T47D (cell line): ENCODE data around the gene PCDHGA6.
A peak's percentile ranks its signal among the peaks of the same experiment; 100 is the strongest.
"Not testable (repeated sequence)": the region's sequence is repeated elsewhere in the genome, so short reads cannot be mapped to it uniquely, and the experiment has no call there.

Source experiments
- DNase-seq, 2 experiments: peaks; one replicate each; pipeline versions ENCODE4 v3.0.0 to v3.0.0-alpha.2; 2011 to 2012; ENCODE audit warnings: low read depth in 1 of 2, low spot score in 1 of 2
- JUND ChIP-seq: IDR thresholded peaks from 2 replicates; pipeline ENCODE4 v1.6.1; 2012; ENCODE audit warnings: low read depth
- in situ Hi-C: cut with HindIII; loops from 2 replicates; pipeline ENCODE4 v1.10.0; 2016; ENCODE audit warnings: low sequenced_read_pairs, low pct_unique_long_range_greater_than_20kb

Gene PCDHGA6

DNA sequence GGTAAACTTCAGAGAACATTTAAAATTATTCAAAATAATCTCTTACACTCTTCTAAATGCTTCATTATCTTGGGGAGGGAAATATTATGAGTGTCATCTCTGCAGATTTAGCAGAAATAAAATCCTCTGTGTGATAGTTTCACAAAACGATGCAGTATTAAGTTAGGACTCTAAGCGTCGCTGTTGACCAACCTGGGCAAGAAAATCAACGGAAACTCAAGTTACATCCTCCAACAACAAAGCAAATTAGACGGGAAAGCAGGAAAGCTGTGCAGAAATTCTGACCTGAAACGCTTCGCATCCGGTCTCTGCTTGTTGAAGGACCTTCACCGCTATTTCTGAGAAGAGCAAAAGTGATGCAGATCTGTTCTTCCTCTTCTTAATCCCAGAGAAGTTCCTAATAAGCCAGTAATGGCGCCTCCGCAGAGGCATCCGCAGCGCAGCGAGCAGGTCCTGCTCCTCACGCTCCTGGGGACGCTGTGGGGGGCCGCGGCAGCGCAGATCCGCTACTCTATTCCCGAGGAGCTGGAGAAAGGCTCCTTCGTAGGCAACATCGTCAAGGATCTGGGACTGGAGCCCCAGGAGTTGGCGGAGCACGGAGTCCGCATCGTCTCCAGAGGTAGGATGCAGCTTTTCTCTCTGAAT is at the start of gene PCDHGA6:
TSS of gene PCDHGA6 (plus strand) at position 219 of the 645 bp plus-strand sequence. CDS start at position 412, 193 bp downstream.
- in situ Hi-C loops, result no loop called here
- DNase-seq, result peak; percentile 55 to 70

DNA sequence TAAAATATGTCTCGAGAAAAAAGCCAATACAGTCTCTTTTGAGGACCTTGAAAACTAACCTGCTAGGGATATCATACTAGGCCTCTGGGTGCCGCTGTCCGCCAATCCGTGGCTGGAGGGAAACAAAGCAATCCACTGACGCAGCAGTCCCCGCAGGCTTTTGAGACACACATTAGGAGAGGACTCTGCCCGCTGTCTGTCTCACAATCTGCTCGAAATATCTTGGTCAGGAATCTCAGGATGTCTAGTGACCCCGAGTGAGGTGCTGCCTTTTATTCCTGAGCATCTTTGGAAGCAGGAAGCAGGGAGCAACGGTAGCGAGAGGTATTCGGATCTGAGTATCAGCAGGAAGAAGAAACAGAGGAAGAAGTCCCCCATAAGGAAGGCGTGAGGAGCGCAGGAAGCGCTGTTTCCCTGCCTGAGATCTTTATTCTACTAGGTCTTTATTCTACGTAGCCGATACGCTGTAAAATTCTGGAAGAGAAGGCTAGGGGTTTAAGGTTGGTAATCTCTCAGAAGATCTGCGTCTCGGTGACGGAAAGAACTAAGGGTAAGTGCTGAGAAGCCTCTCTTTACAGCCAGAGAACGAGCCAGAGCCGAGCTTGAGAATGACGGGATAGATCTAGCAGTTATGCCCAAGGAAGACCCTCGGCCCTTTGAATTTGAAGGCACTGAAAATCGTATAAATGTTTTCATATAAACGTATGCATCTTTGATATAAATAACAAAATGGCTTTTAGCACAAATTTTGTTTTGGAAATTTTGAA is 47.4 kb upstream of the PCDHGA6 start:
- peak; percentile 67 to 91 for DNase-seq
- no peak for TF ChIP-seq JUND
- in situ Hi-C loops, result no loop called here

More for the DNA sequence above, at the start of gene PCDHGA6:
- TF ChIP-seq JUND, result no peak

DNA sequence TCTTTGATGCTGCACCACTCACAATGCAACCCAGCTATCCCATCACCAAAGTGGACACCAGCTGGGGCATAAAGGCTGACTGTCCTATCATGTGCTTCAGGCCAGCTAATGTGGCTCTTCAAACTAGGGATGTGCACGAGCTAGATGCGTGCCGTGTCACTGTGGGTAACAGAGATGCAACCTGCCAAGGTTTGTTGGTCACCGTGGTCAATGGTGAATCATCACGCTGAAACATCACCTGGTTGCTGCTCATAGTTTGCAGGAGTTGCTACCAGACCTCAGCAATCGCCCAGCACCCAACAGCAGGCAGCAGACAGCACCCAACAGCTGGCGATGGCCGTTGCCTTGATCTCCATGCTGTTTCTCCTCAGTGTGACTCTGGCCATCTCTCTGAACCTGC is 45.5 kb upstream of the PCDHGA6 start:
- in situ Hi-C loops, result no loop called here
- DNase-seq, result no peak
- TF ChIP-seq JUND, result no peak

- DNase-seq, result peak; percentile 79 to 81
- TF ChIP-seq JUND, result no peak
- in situ Hi-C loops, result no loop called here
Observed at GRCh38 chr5:141330299-141331080, 43.2 kb upstream of the PCDHGA6 start, which contains the start of gene PCDHGA1. Gene PCDHGA1, plus strand, starts transcription at chr5:141330514.

GRCh38 chr5:141332571-141332970 is 41.1 kb upstream of the PCDHGA6 start:
- DNase-seq, in situ Hi-C loops: not testable (repeated sequence)

GRCh38 chr5:141338538-141339306 is 35.0 kb upstream of the PCDHGA6 start, which contains the start of gene PCDHGA2:
Gene PCDHGA2, plus strand, starts transcription at chr5:141338760.
- DNase-seq, result peak in 1 of 2 experiments; percentile 78
- no peak for TF ChIP-seq JUND
- in situ Hi-C loops, result no loop called here

- DNase-seq, in situ Hi-C loops: not testable (repeated sequence)
Observed at GRCh38 chr5:141340781-141341354, 32.8 kb upstream of the PCDHGA6 start.

DNA sequence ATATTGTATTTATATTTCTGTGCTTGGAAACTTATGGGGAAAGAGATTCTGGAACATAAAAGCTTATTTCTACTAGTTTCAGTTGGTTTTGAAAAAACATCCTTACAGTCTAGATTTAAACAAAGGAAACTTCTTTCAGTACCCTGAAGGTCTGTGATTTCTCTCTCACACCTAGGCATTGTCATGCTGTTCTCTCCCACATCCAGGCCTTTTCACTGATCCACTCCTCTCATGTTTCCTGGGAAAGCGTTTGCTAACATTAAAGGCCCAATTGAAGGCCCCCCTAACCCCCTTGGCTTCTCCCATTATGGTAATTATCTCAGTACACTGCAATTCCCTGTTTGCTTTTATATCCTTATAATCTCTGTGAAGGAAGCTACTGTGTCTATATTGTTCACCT is 30.9 kb upstream of the PCDHGA6 start:
- no peak for DNase-seq
- TF ChIP-seq JUND, result no peak
- in situ Hi-C loops, result no loop called here

DNA sequence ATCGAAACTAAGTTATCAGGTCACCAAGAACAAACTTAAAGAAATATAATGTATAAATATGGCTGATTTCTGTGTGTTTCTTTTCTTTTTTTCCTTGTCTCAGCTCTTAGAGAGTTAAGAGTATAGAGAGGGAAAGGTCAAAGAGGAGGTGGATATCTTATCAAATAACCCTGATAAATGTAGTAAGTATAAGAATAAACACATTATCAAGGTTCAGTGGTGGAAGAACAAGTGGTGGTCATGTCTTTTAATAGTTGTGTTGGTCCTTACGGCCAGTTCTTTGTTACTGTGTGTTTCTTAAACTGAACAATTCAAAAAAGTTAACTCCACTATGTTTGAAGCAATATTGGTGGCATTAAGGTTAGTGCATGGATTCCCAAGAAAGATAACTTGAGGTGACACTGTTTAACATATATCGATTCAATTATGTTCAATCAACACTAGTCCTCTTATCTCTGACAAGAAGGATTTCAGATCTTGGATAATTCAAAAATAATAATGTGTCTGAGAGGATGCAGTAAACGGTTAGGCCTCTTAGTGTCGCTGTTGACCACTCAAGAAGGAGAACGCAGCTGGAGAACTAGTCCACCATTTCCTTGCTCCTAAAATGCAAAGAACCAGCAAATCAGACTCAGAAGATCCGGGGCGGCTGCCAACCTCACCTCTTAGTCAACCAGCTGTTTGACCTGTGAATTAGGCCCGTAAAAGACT is 30.3 kb upstream of the PCDHGA6 start, which contains the start of gene PCDHGA3:
TSS of gene PCDHGA3 (plus strand) at position 588 of the 711 bp plus-strand sequence. CDS start 205 bp downstream, outside the sequence.
- peak in 1 of 2 experiments; percentile 62 for DNase-seq
- in situ Hi-C loops, result no loop called here

DNA sequence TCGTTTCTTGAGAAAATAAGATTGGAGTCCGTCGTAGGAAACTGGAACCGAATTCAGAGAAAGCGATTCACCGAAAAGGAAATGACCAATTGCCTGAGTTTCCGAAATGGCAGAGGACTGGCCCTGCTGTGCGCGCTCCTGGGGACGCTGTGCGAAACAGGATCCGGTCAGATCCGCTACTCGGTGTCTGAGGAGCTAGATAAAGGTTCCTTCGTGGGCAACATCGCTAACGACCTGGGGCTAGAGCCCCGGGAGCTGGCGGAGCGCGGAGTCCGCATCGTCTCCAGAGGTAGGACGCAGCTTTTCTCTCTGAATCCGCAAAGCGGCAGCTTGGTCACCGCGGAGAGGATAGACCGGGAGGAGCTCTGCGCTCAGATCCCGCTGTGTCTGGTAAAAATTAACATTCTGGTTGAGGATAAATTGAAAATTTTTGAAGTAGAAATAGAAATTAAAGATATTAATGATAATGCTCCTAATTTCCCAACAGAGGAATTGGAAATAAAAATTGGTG is 29.7 kb upstream of the PCDHGA6 start:
- in situ Hi-C loops, result no loop called here
- no peak for DNase-seq
- TF ChIP-seq JUND, result no peak

More for the DNA sequence above, 30.3 kb upstream of the PCDHGA6 start, which contains the start of gene PCDHGA3:
- TF ChIP-seq JUND, result no peak

DNA sequence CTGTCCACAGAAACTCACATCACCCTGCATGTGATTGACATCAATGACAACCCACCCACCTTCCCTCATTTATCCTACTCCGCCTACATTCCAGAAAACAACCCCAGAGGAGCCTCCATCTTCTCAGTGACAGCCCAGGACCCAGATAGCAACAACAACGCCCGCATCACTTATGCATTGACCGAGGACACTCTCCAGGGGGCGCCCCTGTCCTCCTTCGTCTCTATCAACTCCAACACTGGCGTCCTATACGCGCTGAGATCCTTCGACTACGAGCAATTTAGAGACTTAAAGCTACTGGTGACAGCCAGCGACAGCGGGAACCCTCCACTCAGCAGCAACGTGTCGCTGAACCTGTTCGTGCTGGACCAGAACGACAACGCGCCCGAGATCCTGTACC is 28.4 kb upstream of the PCDHGA6 start:
- in situ Hi-C loops, result no loop called here
- no peak for DNase-seq
- no peak for TF ChIP-seq JUND

DNA sequence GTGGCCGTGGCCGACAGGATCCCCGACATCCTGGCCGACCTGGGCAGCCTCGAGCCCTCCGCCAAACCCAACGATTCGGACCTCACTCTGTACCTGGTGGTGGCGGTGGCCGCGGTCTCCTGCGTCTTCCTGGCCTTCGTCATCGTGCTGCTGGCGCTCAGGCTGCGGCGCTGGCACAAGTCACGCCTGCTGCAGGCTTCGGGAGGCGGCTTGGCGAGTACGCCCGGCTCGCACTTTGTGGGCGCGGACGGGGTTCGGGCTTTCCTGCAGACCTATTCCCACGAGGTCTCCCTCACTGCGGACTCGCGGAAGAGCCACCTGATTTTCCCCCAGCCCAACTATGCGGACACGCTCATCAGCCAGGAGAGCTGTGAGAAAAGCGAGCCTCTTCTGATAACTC is 27.7 kb upstream of the PCDHGA6 start:
- DNase-seq, in situ Hi-C loops: not testable (repeated sequence)
